WI38 (cell line): ENCODE results near the gene FOXK2.

Experiments
- H3K4me3 ChIP-seq: 2 replicates; pipeline ENCODE4 v1.5.1; 2011; ENCODE audit warnings: low read depth, mild to moderate bottlenecking, control low read depth, low read length
- TF ChIP-seq, protein P1 (sequence below): IDR thresholded peaks from 2 replicates; pipeline ENCODE4 v1.5.1; 2012; ENCODE audit warnings: low read depth, mild to moderate bottlenecking, control low read depth, low read length

FOXK2 gene

DNA sequence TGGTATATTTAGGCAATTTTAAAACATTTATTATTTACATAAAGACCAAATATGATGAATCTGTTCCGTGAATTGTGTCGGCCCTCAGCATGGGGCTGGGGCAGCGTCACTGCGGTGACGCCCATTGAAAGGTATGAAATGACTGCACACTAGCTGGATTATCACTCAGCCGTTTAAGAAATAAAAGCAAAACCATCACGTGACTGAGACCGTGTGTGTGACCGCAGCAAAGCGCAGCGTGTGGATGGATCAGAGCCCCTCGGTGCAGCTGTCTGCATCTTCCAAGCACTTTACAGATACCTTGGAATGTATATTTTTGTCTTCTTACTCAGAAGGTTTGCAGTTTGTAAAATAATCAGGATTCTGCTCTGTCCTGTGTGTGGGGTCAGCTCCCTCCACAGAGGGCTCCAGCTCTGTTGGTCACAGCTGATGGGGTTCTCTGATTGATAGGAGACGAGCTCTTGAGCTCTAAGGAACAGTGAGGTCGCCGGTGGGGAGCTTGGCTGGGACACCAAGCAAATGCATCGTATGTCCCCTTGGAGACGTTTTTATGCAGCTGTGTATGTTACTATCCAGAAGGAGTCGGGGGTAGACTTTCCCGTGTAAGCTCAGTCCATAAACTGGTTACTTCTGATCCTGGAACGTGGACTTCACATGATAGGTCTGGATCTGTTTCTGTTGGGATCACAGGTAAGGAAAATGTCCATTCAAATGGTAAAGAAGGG lies 83.6 kb downstream of the FOXK2 start:
- no peak overlapping the region for H3K4me3 ChIP-seq

DNA sequence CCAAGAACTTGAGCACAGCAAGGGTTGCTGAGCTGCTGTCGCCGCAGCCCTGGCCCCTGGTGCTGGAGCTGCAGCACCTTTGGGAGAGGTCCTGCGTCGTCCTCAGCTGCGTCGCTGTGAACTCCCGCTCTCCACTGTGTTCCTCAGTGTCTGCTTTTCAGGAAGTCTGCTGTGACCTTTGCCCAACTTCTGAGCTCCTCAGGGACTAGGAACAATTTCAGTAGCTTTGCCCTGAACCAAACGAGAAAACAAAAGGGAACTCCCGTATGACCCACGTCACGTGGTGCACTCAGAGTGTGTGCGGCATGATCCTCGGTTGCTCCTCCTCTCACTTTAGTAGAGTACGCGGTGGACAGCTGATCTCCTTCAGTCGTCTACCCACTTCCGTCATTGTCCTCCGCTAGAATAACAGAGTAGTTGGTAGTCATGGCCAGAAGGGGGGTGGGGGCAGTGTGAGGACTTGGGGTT lies 84.5 kb downstream of the FOXK2 start:
- no peak overlapping the region for H3K4me3 ChIP-seq
- TF ChIP-seq, protein P1, sequence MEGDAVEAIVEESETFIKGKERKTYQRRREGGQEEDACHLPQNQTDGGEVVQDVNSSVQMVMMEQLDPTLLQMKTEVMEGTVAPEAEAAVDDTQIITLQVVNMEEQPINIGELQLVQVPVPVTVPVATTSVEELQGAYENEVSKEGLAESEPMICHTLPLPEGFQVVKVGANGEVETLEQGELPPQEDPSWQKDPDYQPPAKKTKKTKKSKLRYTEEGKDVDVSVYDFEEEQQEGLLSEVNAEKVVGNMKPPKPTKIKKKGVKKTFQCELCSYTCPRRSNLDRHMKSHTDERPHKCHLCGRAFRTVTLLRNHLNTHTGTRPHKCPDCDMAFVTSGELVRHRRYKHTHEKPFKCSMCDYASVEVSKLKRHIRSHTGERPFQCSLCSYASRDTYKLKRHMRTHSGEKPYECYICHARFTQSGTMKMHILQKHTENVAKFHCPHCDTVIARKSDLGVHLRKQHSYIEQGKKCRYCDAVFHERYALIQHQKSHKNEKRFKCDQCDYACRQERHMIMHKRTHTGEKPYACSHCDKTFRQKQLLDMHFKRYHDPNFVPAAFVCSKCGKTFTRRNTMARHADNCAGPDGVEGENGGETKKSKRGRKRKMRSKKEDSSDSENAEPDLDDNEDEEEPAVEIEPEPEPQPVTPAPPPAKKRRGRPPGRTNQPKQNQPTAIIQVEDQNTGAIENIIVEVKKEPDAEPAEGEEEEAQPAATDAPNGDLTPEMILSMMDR, result no peak

More for the DNA sequence above, 83.6 kb downstream of the FOXK2 start:
- TF ChIP-seq, protein P1, result no peak

DNA sequence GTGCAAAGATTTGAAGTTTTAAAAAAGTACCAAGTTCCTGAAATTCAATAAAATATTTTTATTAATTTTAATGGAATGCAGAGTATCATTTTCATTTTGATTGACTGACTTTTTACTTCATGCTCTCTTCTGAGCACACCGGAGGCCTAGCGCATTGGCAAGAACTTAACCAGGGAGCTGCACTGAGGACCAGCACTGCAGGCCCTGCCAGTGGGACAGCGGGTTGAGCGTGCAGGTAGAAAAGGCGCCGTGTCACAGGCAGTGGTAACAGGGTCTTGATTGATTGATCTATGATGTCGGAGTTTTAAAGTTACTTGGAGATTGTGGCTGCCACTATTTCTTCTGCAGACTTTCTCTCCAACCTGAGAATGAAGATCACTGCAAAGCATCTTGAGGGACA lies 85.0 kb downstream of the FOXK2 start:
- TF ChIP-seq, protein P1, result no peak
- no peak overlapping the region for H3K4me3 ChIP-seq

DNA sequence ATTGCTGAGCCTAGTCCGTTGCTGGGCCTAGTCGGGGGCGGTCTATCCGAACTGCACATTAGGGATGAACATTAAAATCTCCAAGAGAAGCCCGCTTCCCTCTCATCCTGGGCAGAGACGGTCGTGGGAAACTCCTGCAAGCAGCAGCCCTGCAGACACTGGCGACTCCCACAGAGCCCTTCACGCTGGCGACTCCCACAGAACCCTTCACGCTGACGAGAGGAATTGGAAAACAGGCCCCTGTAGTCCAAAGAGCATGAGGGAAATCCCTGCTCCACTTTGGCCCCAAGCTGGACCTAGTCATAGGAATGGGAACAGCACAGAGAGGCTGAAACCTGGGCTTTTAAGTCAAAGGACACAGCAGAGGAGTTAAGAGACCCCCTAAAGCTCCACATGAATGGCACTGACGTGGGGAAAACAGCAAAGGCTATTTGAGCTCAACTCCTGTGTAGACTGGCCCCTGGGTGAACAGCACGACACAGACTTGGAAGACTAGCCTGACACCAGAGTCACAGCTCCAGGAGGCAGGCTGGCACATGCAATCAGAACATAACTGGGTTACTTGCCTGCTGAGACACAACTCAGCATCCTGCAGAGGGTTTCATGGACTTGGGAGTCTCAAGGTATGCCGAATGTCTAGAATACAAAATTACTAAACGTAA lies 86.5 kb downstream of the FOXK2 start:
- H3K4me3 ChIP-seq, result no peak overlapping the region
- TF ChIP-seq, protein P1, result no peak

- TF ChIP-seq, protein P1, result no peak
These were observed 89.3 kb downstream of the FOXK2 start for GRCh38 chr17:82608816-82609215.

DNA sequence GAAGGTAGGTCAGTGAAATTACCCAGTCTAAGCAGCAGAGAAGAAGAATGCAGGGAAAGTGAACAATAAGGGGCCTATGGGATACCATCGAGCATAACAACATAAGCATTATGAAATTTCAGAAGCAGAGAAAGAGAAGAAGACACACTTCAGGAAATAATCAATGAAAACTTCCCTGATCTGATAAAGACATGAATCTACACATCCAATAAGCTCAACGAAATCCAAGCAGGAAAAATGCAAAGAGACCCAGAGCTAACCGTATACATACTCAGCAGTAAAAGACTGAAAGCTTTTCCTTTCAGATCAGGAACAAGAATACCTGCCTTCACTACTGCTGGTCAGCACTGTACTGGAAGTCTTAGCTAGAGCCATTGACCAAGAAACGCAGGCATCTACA lies 90.1 kb downstream of the FOXK2 start:
- TF ChIP-seq, protein P1, result no peak
- no peak overlapping the region for H3K4me3 ChIP-seq

More at GRCh38 chr17:82608816-82609215, 89.3 kb downstream of the FOXK2 start:
- no peak overlapping the region for H3K4me3 ChIP-seq
